GM23248 (cell line): ENCODE measurements around the gene CASR. TPM values are rescaled to one million over a fixed set of nuclear protein-coding genes. Genes with fewer than 3 reads are reported as not detected.

Source experiments
- DNase-seq: peaks from one replicate; pipeline ENCODE4 v3.0.0-alpha.2; 2015
- H2AFZ ChIP-seq: fragments of 200-600 bp; sonication (generic); 2 replicates; pipeline ENCODE4 v1.6.1; 2016; ENCODE audit warnings: antibody characterized with exemption
- H3F3A ChIP-seq: fragments of 200-600 bp; sonication (generic); 2 replicates; pipeline ENCODE4 v1.6.1; 2016; ENCODE audit warnings: mild to moderate bottlenecking, antibody characterized with exemption, mixed run types; ENCODE audit not compliant: insufficient read depth
- H3K27ac ChIP-seq: fragments of 200-600 bp; sonication (generic); 2 replicates; pipeline ENCODE4 v1.5.1; 2016; ENCODE audit warnings: mild to moderate bottlenecking
- H3K27me3 ChIP-seq: fragments of 200-600 bp; sonication (generic); replicated peaks from 2 replicates; pipeline ENCODE4 v1.6.1; 2016; ENCODE audit warnings: mild to moderate bottlenecking; ENCODE audit not compliant: insufficient read depth
- H3K36me3 ChIP-seq: fragments of 200-600 bp; sonication (generic); 2 replicates; pipeline ENCODE4 v1.6.1; 2016; ENCODE audit warnings: low read depth, mild to moderate bottlenecking
- H3K4me1 ChIP-seq: fragments of 200-600 bp; sonication (generic); 2 replicates; pipeline ENCODE4 v1.6.1; 2016; ENCODE audit warnings: mild to moderate bottlenecking; ENCODE audit not compliant: insufficient read depth
- H3K4me2 ChIP-seq: fragments of 200-600 bp; sonication (generic); one replicate; pipeline ENCODE4 v1.6.1; 2016; ENCODE audit warnings: mild to moderate bottlenecking; ENCODE audit not compliant: unreplicated experiment
- H3K4me3 ChIP-seq: fragments of 200-600 bp; sonication (generic); 2 replicates; pipeline ENCODE4 v1.5.1; 2016; ENCODE audit warnings: mild to moderate bottlenecking
- H3K79me2 ChIP-seq: fragments of 200-600 bp; sonication (generic); 2 replicates; pipeline ENCODE4 v1.6.1; 2016; ENCODE audit warnings: mild to moderate bottlenecking; ENCODE audit not compliant: insufficient read depth
- H3K9ac ChIP-seq: fragments of 200-600 bp; sonication (generic); 2 replicates; pipeline ENCODE4 v1.6.1; 2016; ENCODE audit warnings: mild to moderate bottlenecking
- H3K9me2 ChIP-seq: fragments of 200-600 bp; sonication (generic); 2 replicates; pipeline ENCODE4 v1.6.1; 2016; ENCODE audit warnings: mixed run types, mild to moderate bottlenecking, moderate library complexity; ENCODE audit not compliant: insufficient read depth
- H3K9me3 ChIP-seq: fragments of 200-600 bp; sonication (generic); one replicate; pipeline ENCODE4 v1.6.1; 2017; ENCODE audit warnings: low read depth
- H4K20me1 ChIP-seq: fragments of 200-600 bp; sonication (generic); 2 replicates; pipeline ENCODE4 v1.6.0; 2016; ENCODE audit not compliant: insufficient read depth
- EZH2 ChIP-seq: fragments of 200-600 bp; sonication (generic); IDR thresholded peaks from 2 replicates; pipeline ENCODE4 v1.6.1; 2018; ENCODE audit warnings: antibody characterized with exemption, mild to moderate bottlenecking; ENCODE audit not compliant: insufficient read depth, poor library complexity, severe bottlenecking
- EZH2phosphoT487 ChIP-seq: fragments of 200-600 bp; sonication (generic); IDR thresholded peaks from 2 replicates; pipeline ENCODE4 v1.6.1; 2018; ENCODE audit warnings: antibody characterized with exemption, moderate library complexity, mild to moderate bottlenecking, low read depth; ENCODE audit not compliant: insufficient read depth
- WGBS, 2 experiments: methylation state at CpG; one replicate each; pipeline ENCODE4 v1.1.6; 2015 to 2017; ENCODE audit warnings: low lambda C conversion rate in 2 of 2, low coverage in 1 of 2; ENCODE audit errors: missing lambda C conversion rate in 2 of 2; 5-methylcytosine and 5-hydroxymethylcytosine counted together
- in situ Hi-C: fragments of 300-500 bp; cut with MboI; formaldehyde crosslinking; loops from 2 replicates; pipeline ENCODE4 v1.15.0; 2020
- polyA plus RNA-seq: library from polyadenylated mRNA; unstranded; fragments of >200 nt; fragmentation: Nextera tagmentation; extraction: Ambion mirVana; gene quantifications from 2 replicates; pipeline ENCODE4 v1.2.1, GENCODE V29; 2016
- total RNA-seq: library from RNA; depleted of rRNA; stranded (reverse); fragments of >200 nt; shearing (Covaris generic); gene quantifications from 2 replicates; pipeline ENCODE4 v1.2.3, GENCODE V29; 2014

The CASR gene
- total and polyA plus RNA-seq, 2 experiments from 2014 or later: not detected

- no peaks in the 10 kb centered on the region for H3K9me2 ChIP-seq
- DNase-seq: no peak
- H2AFZ ChIP-seq: no peak overlapping the region
- no peak overlapping the region for H3K9ac ChIP-seq
- no peak overlapping the region for H3K4me2 ChIP-seq
- no peaks in the 10 kb centered on the region for H3K27me3 ChIP-seq
- H3K79me2 ChIP-seq: no peaks in the 10 kb centered on the region
- TF ChIP-seq EZH2phosphoT487: no peak
- no peak for TF ChIP-seq EZH2
- in situ Hi-C loops: no loop called here
- no peaks in the 10 kb centered on the region for H3K36me3 ChIP-seq
- H3K9me3 ChIP-seq: no peaks in the 10 kb centered on the region
- no peak overlapping the region for H3K27ac ChIP-seq
- H3F3A ChIP-seq: no peaks in the 10 kb centered on the region
- no peak overlapping the region for H3K4me3 ChIP-seq
- H3K4me1 ChIP-seq: no peaks in the 10 kb centered on the region
- H4K20me1 ChIP-seq: no peaks in the 10 kb centered on the region
These were observed 117.6 kb downstream of the CASR start for GRCh38 chr3:122301063-122301462.

- no peaks in the 10 kb centered on the region for H3K79me2 ChIP-seq
- 10 to 12% methylated on average over 3 of the region's 3 CpGs for WGBS, 2 experiments
- in situ Hi-C loops: no loop called here
- no peak overlapping the region for H3K27ac ChIP-seq
- no peak overlapping the region for H2AFZ ChIP-seq
- no peaks in the 10 kb centered on the region for H3K9me2 ChIP-seq
- no peaks in the 10 kb centered on the region for H3F3A ChIP-seq
- TF ChIP-seq EZH2 (no peak), EZH2phosphoT487 (no peak)
- no peak for DNase-seq
- no peak overlapping the region for H3K4me3 ChIP-seq
- H3K4me1 ChIP-seq: no peaks in the 10 kb centered on the region
- no peak overlapping the region for H3K4me2 ChIP-seq
- peaks cover 9% of the 10 kb centered on the region for H3K27me3 ChIP-seq
- no peaks in the 10 kb centered on the region for H3K9me3 ChIP-seq
- H3K9ac ChIP-seq: no peak overlapping the region
- no peaks in the 10 kb centered on the region for H4K20me1 ChIP-seq
- H3K36me3 ChIP-seq: no peaks in the 10 kb centered on the region
These were observed 122.6 kb downstream of the CASR start for GRCh38 chr3:122305818-122306621.

- no peak overlapping the region for H3K27ac ChIP-seq
- peaks cover 9% of the 10 kb centered on the region for H3K27me3 ChIP-seq
- no peaks in the 10 kb centered on the region for H3K36me3 ChIP-seq
- H3K9ac ChIP-seq: no peak overlapping the region
- 0 to 7% methylated on average over 2 of the region's 2 CpGs for WGBS, 2 experiments
- H2AFZ ChIP-seq: no peak overlapping the region
- H4K20me1 ChIP-seq: no peaks in the 10 kb centered on the region
- no peaks in the 10 kb centered on the region for H3K9me3 ChIP-seq
- H3K4me3 ChIP-seq: no peak overlapping the region
- in situ Hi-C loops: no loop called here
- no peak for DNase-seq
- H3K79me2 ChIP-seq: no peaks in the 10 kb centered on the region
- H3K9me2 ChIP-seq: no peaks in the 10 kb centered on the region
- H3K4me1 ChIP-seq: no peaks in the 10 kb centered on the region
- no peaks in the 10 kb centered on the region for H3F3A ChIP-seq
- TF ChIP-seq EZH2phosphoT487 (no peak), EZH2 (no peak)
- H3K4me2 ChIP-seq: no peak overlapping the region
These were observed 123.1 kb downstream of the CASR start for GRCh38 chr3:122306622-122306953.

GRCh38 chr3:122307094-122307687 lies 123.7 kb downstream of the CASR start:
- H3K4me2 ChIP-seq: no peak overlapping the region
- H3K4me1 ChIP-seq: no peaks in the 10 kb centered on the region
- H3K79me2 ChIP-seq: no peaks in the 10 kb centered on the region
- no peaks in the 10 kb centered on the region for H3K9me3 ChIP-seq
- 31 to 33% methylated on average over 4 of the region's 4 CpGs for WGBS, 2 experiments
- H3K27ac ChIP-seq: no peak overlapping the region
- H3K4me3 ChIP-seq: no peak overlapping the region
- no peak overlapping the region for H3K9ac ChIP-seq
- peaks cover 9% of the 10 kb centered on the region for H3K27me3 ChIP-seq
- in situ Hi-C loops: no loop called here
- H4K20me1 ChIP-seq: no peaks in the 10 kb centered on the region
- H3K36me3 ChIP-seq: no peaks in the 10 kb centered on the region
- H3F3A ChIP-seq: no peaks in the 10 kb centered on the region
- TF ChIP-seq EZH2phosphoT487 (no peak), EZH2 (no peak)
- no peaks in the 10 kb centered on the region for H3K9me2 ChIP-seq
- no peak overlapping the region for H2AFZ ChIP-seq
- DNase-seq: no peak
